ENCODE results near the gene RPRM.

DNA sequence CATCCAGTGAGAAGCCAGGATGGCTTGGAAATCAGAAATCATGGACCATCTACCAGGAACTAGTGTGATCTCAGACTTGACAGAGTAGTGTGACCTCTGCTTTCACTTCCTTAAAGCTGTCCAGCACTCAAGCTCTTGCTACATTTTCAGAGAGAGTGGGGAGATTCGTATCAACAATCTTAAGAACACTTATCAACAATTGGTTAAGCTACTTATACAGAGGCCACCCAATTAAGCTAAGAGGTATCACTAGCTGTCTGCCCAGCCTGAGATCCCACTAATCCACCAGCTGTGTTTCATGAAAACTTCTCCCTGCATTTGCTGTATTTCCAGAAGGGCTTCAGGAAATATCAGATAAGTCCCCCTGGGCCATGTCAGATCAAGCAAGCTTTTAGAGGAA lies 4.2 kb downstream of the RPRM start:
- TF ChIP-seq, protein P1, sequence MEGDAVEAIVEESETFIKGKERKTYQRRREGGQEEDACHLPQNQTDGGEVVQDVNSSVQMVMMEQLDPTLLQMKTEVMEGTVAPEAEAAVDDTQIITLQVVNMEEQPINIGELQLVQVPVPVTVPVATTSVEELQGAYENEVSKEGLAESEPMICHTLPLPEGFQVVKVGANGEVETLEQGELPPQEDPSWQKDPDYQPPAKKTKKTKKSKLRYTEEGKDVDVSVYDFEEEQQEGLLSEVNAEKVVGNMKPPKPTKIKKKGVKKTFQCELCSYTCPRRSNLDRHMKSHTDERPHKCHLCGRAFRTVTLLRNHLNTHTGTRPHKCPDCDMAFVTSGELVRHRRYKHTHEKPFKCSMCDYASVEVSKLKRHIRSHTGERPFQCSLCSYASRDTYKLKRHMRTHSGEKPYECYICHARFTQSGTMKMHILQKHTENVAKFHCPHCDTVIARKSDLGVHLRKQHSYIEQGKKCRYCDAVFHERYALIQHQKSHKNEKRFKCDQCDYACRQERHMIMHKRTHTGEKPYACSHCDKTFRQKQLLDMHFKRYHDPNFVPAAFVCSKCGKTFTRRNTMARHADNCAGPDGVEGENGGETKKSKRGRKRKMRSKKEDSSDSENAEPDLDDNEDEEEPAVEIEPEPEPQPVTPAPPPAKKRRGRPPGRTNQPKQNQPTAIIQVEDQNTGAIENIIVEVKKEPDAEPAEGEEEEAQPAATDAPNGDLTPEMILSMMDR (IDR thresholded peaks at IDR 0.05; ENCODE audit: low read length): no peak
- TF ChIP-seq EZH2 (IDR thresholded peaks at IDR 0.05; ENCODE audit: borderline replicate concordance, low read length): no peak

All from OCI-LY1 (cell line).